H1 (cell line): ENCODE measurements around the gene CHAD. TPM values are rescaled to one million over a fixed set of nuclear protein-coding genes. Genes with fewer than 3 reads are reported as not detected.

Experiments used
- CTCF ChIA-PET: fragments of 300-600 bp; sonication (Branson Sonifier 250); formaldehyde crosslinking; loops from one replicate; lab custom pipeline; 2021; ENCODE audit not compliant: partially characterized antibody; lab: Charles Lee
- POLR2A ChIA-PET: fragments of 300-600 bp; sonication (Branson Sonifier 250); formaldehyde crosslinking; loops from one replicate; lab custom pipeline; 2021; ENCODE audit warnings: inconsistent platforms; ENCODE audit not compliant: partially characterized antibody; lab: Charles Lee
- DNase-seq, 2 experiments: peaks; one replicate each; pipeline versions ENCODE4 v3.0.0 to v3.0.0-alpha.2; 2010 to 2022; ENCODE audit warnings: low spot score in 2 of 2, low read depth in 1 of 2, mixed read lengths in 1 of 2
- FAIRE-seq: peaks from 2 replicates; lab custom pipeline; 2011; peaks lifted over from hg19 to GRCh38; lab: Jason Lieb, UNC
- H2AFZ ChIP-seq: 2 replicates; pipeline ENCODE4 v1.8.1; 2012; ENCODE audit warnings: low read length, inconsistent platforms
- H2AK5ac ChIP-seq: 2 replicates; pipeline ENCODE4 v1.6.1; 2013; ENCODE audit warnings: low read depth, low read length
- H2BK120ac ChIP-seq: replicated peaks from 2 replicates; pipeline ENCODE3; 2013; ENCODE audit warnings: low read depth, low read length, inconsistent platforms
- H2BK12ac ChIP-seq: 2 replicates; pipeline ENCODE4 v1.6.1; 2013; ENCODE audit warnings: low read depth, low read length
- H2BK15ac ChIP-seq: 2 replicates; pipeline ENCODE4 v1.6.1; 2013; ENCODE audit warnings: low read length
- H2BK20ac ChIP-seq: 2 replicates; pipeline ENCODE4 v1.6.1; 2013; ENCODE audit warnings: low read length
- H2BK5ac ChIP-seq: 2 replicates; pipeline ENCODE4 v1.6.1; 2013; ENCODE audit warnings: low read depth, low read length
- H3K14ac ChIP-seq: 2 replicates; pipeline ENCODE4 v1.6.1; 2013; ENCODE audit warnings: inconsistent platforms; ENCODE audit not compliant: insufficient read length
- H3K18ac ChIP-seq: 2 replicates; pipeline ENCODE4 v1.6.1; 2013; ENCODE audit warnings: low read length; ENCODE audit errors: extremely low read depth
- H3K23ac ChIP-seq: 2 replicates; pipeline ENCODE4 v1.6.1; 2013; ENCODE audit warnings: inconsistent platforms; ENCODE audit not compliant: insufficient read length
- H3K23me2 ChIP-seq: 2 replicates; pipeline ENCODE4 v1.6.1; 2013; ENCODE audit warnings: low read depth, low read length
- H3K27ac ChIP-seq: 2 replicates; pipeline ENCODE4 v1.6.1; 2011; ENCODE audit warnings: low read depth, low read length, inconsistent platforms
- H3K27me3 ChIP-seq, 4 experiments: replicated peaks in 1 of 4; 1 replicate in 1 of 4; 2 replicates in 3 of 4; pipeline versions ENCODE4 v1.6.1 to v1.8.1; 2011 to 2013; ENCODE audit warnings: low read length in 3 of 4, mild to moderate bottlenecking in 3 of 4, inconsistent platforms in 2 of 4, mixed read lengths in 2 of 4, moderate library complexity in 1 of 4; ENCODE audit not compliant: control insufficient read depth in 3 of 4, insufficient read depth in 3 of 4; ENCODE audit errors: extremely low read depth in 1 of 4
- H3K36me3 ChIP-seq, 4 experiments: 2 replicates each; pipeline versions ENCODE4 v1.6.1 to v1.8.1; 2011 to 2013; ENCODE audit warnings: mild to moderate bottlenecking in 4 of 4, low read length in 3 of 4, moderate library complexity in 2 of 4, control low read depth in 1 of 4, inconsistent platforms in 1 of 4; ENCODE audit not compliant: insufficient read depth in 4 of 4, control insufficient read depth in 2 of 4
- H3K4ac ChIP-seq: replicated peaks from 2 replicates; pipeline ENCODE3; 2013; ENCODE audit warnings: low read length, low read depth, mixed read lengths, inconsistent platforms; ENCODE audit not compliant: insufficient read length
- H3K4me1 ChIP-seq, 4 experiments: replicated peaks in 1 of 4; 1 replicate in 1 of 4; 2 replicates in 3 of 4; pipeline versions ENCODE4 v1.6.1 to v1.8.1; 2011 to 2013; ENCODE audit warnings: low read length in 3 of 4, inconsistent platforms in 2 of 4, mixed read lengths in 1 of 4; ENCODE audit not compliant: insufficient read depth in 4 of 4, control insufficient read depth in 3 of 4
- H3K4me2 ChIP-seq, 2 experiments: 2 replicates each; pipeline versions ENCODE4 v1.6.1 to v1.8.1; 2011 to 2013; ENCODE audit warnings: low read depth in 2 of 2, low read length in 2 of 2, control low read depth in 1 of 2, inconsistent platforms in 1 of 2, mild to moderate bottlenecking in 1 of 2; ENCODE audit not compliant: insufficient read depth in 1 of 2
- H3K4me3 ChIP-seq, 4 experiments: fragments of 200-600, 300-600 bp in 1 of 4; sonication (generic), shearing (Covaris generic), sonication (Bioruptor Twin) in 1 of 4; 2 replicates each; pipeline versions ENCODE4 v1.5.1 to v1.8.1; 2011 to 2016; ENCODE audit warnings: low read length in 4 of 4, low read depth in 3 of 4, control low read depth in 2 of 4, inconsistent platforms in 2 of 4, mild to moderate bottlenecking in 2 of 4, mixed read lengths in 1 of 4, moderate library complexity in 1 of 4; ENCODE audit not compliant: insufficient read depth in 2 of 4; ENCODE audit errors: extremely low read depth in 1 of 4
- H3K56ac ChIP-seq: replicated peaks from 2 replicates; pipeline ENCODE3; 2013; ENCODE audit warnings: low read depth, mild to moderate bottlenecking, mixed read lengths, low read length, inconsistent platforms; ENCODE audit not compliant: insufficient read length
- H3K79me1 ChIP-seq: 2 replicates; pipeline ENCODE4 v1.6.1; 2013; ENCODE audit warnings: low read depth, low read length, control low read depth
- H3K79me2 ChIP-seq, 2 experiments: 2 replicates each; pipeline versions ENCODE4 v1.6.1 to v1.8.1; 2012 to 2013; ENCODE audit warnings: low read length in 2 of 2, mild to moderate bottlenecking in 2 of 2, inconsistent platforms in 1 of 2; ENCODE audit not compliant: insufficient read depth in 2 of 2, control insufficient read depth in 1 of 2
- H3K9ac ChIP-seq, 4 experiments: replicated peaks in 1 of 4; 1 replicate in 1 of 4; 2 replicates in 3 of 4; pipeline versions ENCODE4 v1.6.1 to v1.8.1; 2011 to 2013; ENCODE audit warnings: low read depth in 3 of 4, low read length in 3 of 4, control low read depth in 2 of 4, mild to moderate bottlenecking in 2 of 4, moderate library complexity in 2 of 4, inconsistent platforms in 1 of 4; ENCODE audit errors: extremely low read depth in 1 of 4
- H3K9me3 ChIP-seq, 2 experiments: 2 replicates each; pipeline versions ENCODE4 v1.6.1 to v1.8.1; 2012 to 2013; ENCODE audit warnings: mild to moderate bottlenecking in 2 of 2, moderate library complexity in 2 of 2, control low read depth in 1 of 2, inconsistent platforms in 1 of 2, low read depth in 1 of 2, low read length in 1 of 2, mixed read lengths in 1 of 2; ENCODE audit not compliant: insufficient read depth in 2 of 2
- H4K20me1 ChIP-seq, 2 experiments: replicated peaks in 1 of 2; 2 replicates each; pipeline versions ENCODE3 to v1.8.1; 2011 to 2013; ENCODE audit warnings: inconsistent platforms in 2 of 2, low read length in 2 of 2, mild to moderate bottlenecking in 1 of 2; ENCODE audit not compliant: insufficient read depth in 2 of 2, control insufficient read depth in 1 of 2
- H4K5ac ChIP-seq: 2 replicates; pipeline ENCODE4 v1.6.1; 2013; ENCODE audit warnings: low read length, low read depth, mixed read lengths, inconsistent platforms; ENCODE audit not compliant: insufficient read length
- H4K8ac ChIP-seq: 2 replicates; pipeline ENCODE4 v1.8.0; 2013; ENCODE audit warnings: mild to moderate bottlenecking, moderate library complexity, low read length, inconsistent platforms; ENCODE audit not compliant: insufficient read depth; ENCODE audit errors: extremely low read depth
- H4K91ac ChIP-seq: replicated peaks from 2 replicates; pipeline ENCODE3; 2013; ENCODE audit warnings: low read length, mixed read lengths, inconsistent platforms; ENCODE audit not compliant: insufficient read length
- ASH2L ChIP-seq: fragments of 200-600, 300-600 bp; sonication (generic); IDR thresholded peaks from one replicate; pipeline ENCODE4 v1.7.1; 2017; ENCODE audit warnings: low read length
- CHD1 ChIP-seq: IDR thresholded peaks from 2 replicates; pipeline ENCODE4 v1.6.1; 2012; ENCODE audit warnings: low read depth, low read length, improper control_type of control experiment
- CTBP2 ChIP-seq: IDR thresholded peaks from 2 replicates; pipeline ENCODE4 v1.7.0; 2011; ENCODE audit warnings: borderline replicate concordance, mild to moderate bottlenecking, moderate library complexity, mixed read lengths, low read length; ENCODE audit not compliant: insufficient read depth, insufficient read length
- CTCF ChIP-seq, 3 experiments: IDR thresholded peaks; 1 replicate in 2 of 3; 2 replicates in 1 of 3; pipeline versions ENCODE4 v1.5.1 to v1.6.1; 2011; ENCODE audit warnings: low read length in 3 of 3, mild to moderate bottlenecking in 3 of 3, inconsistent platforms in 2 of 3, low read depth in 1 of 3, moderate library complexity in 1 of 3; ENCODE audit not compliant: insufficient read depth in 1 of 3; ENCODE audit errors: control extremely low read depth in 1 of 3
- KDM1A ChIP-seq: fragments of 200-600, 300-600 bp; sonication (generic); IDR thresholded peaks from 2 replicates; pipeline ENCODE4 v1.7.1; 2016; ENCODE audit warnings: mild to moderate bottlenecking, low read length, borderline replicate concordance
- KDM4A ChIP-seq: IDR thresholded peaks from one replicate; pipeline ENCODE4 v1.7.1; 2012; ENCODE audit warnings: low read depth, mild to moderate bottlenecking, moderate library complexity, low read length, inconsistent platforms; ENCODE audit not compliant: severe bottlenecking
- MAX ChIP-seq: IDR thresholded peaks from 2 replicates; pipeline ENCODE4 v1.6.1; 2012; ENCODE audit warnings: inconsistent platforms
- NRF1 ChIP-seq: IDR thresholded peaks from 2 replicates; pipeline ENCODE4 v1.6.1; 2011; ENCODE audit warnings: mild to moderate bottlenecking, low read depth, low read length, improper control_type of control experiment
- RXRA ChIP-seq: IDR thresholded peaks from 2 replicates; pipeline ENCODE4 v1.6.1; 2011; ENCODE audit warnings: low read depth, mild to moderate bottlenecking, low read length, moderate library complexity; ENCODE audit not compliant: insufficient read depth
- ZNF274 ChIP-seq: IDR thresholded peaks from 2 replicates; pipeline ENCODE4 v1.7.0; 2012; ENCODE audit warnings: low read length, borderline replicate concordance; ENCODE audit errors: extremely low read depth
- WGBS, 2 experiments: shearing (Covaris generic) in 1 of 2; methylation state at CpG; one replicate each; pipeline versions ENCODE4 v1.1.6 to v1.1.7; 2013 to 2015; ENCODE audit warnings: low lambda C conversion rate in 2 of 2, mixed read lengths in 2 of 2, inconsistent platforms in 1 of 2, low coverage in 1 of 2, missing lambda C conversion rate in 1 of 2; ENCODE audit not compliant: insufficient replicate concordance in 2 of 2, insufficient coverage in 1 of 2, insufficient read length in 1 of 2; ENCODE audit errors: extremely low coverage in 1 of 2, missing lambda C conversion rate in 1 of 2; 5-methylcytosine and 5-hydroxymethylcytosine counted together
- polyA plus RNA-seq, 7 experiments: library from polyadenylated mRNA; depleted of rRNA in 3 of 7; stranded (reverse) in 5 of 7; unstranded in 2 of 7; fragments of >200 nt in 5 of 7; fragments of 200-250 nt in 2 of 7; gene quantifications; 1 replicate in 5 of 7; 2 replicates in 1 of 7; 4 replicates in 1 of 7; pipeline versions ENCODE4 v1.2.1 to v1.2.3, GENCODE V29; 2011 to 2013; ENCODE audit warnings: missing spikeins in 2 of 7, mixed read lengths in 2 of 7
- total RNA-seq: library from RNA; stranded (reverse); fragmentation: NEBNext Ultra II Directional; extraction: Animal tissue kit (Norgen Biotek cat#: 25700); gene quantifications from 2 replicates; pipeline ENCODE4 v1.2.1, GENCODE V29; 2021

The CHAD gene
- total and polyA plus RNA-seq, 2 of the 8 experiments (the other 6 are each of a cell fraction or from before 2014, with no cell fraction given): 0.03 TPM; not detected in 1

- H3K79me2 ChIP-seq: no peaks in the 10 kb centered on the region
- H4K20me1 ChIP-seq: peaks cover 0 to 3% of the 10 kb centered on the region in 2 experiments
- FAIRE-seq (no peak), DNase-seq (no peak)
- H2BK20ac ChIP-seq: no peak overlapping the region
- no peak overlapping the region for H3K4me3 ChIP-seq
- no peak overlapping the region for H4K5ac ChIP-seq
- no peak overlapping the region for H2BK12ac ChIP-seq
- H2BK5ac ChIP-seq: no peak overlapping the region
- H3K14ac ChIP-seq: no peak overlapping the region
- H3K4me2 ChIP-seq: no peak overlapping the region
- H2AFZ ChIP-seq: 0 out of 2 replicates have a peak overlapping the region, but pooled peaks have one; percentile 66
- peaks cover 5 to 15% (median 10%) of the 10 kb centered on the region in 4 experiments for H3K4me1 ChIP-seq
- H3K27ac ChIP-seq: no peak overlapping the region
- no peak overlapping the region for H3K9ac ChIP-seq
- H3K4ac ChIP-seq: no peak overlapping the region
- H3K79me1 ChIP-seq: no peaks in the 10 kb centered on the region
- H3K18ac ChIP-seq: no peak overlapping the region
- H3K56ac ChIP-seq: no peak overlapping the region
- no peak overlapping the region for H2BK15ac ChIP-seq
- H4K8ac ChIP-seq: no peak overlapping the region; the same call in 1 of the 2 replicates
- no peak overlapping the region for H2BK120ac ChIP-seq
- no peak overlapping the region for H4K91ac ChIP-seq
- H3K23ac ChIP-seq: no peak overlapping the region
- H3K36me3 ChIP-seq: no peaks in the 10 kb centered on the region
- ChIA-PET CTCF (interaction anchor here (0.8 to 8.3 kb wide), 12 partner anchors 11 to 309 kb away, joined by 3 to 116 read pairs (median 3); partner anchors contain the start of genes EPN3 and RSAD1), POLR2A (interaction anchor here (1.1 to 1.2 kb wide), 3 partner anchors 9 to 28 kb away, joined by 3 to 4 read pairs (median 4); no protein-coding TSS in a partner anchor)
- no peaks in the 10 kb centered on the region for H3K9me3 ChIP-seq
- no peak for TF ChIP-seq KDM4A
- TF ChIP-seq NRF1: no peak
- no peak for TF ChIP-seq ASH2L
- TF ChIP-seq CHD1: no peak
- TF ChIP-seq ZNF274: no peak
- no peak for TF ChIP-seq CTBP2
- no peak for TF ChIP-seq CTCF (IDR thresholded peaks at IDR 0.05; ENCODE audit: control extremely low read depth in 1 of 3, insufficient read depth in 1 of 3, low read depth in 1 of 3, low read length in 3 of 3)
- TF ChIP-seq RXRA: no peak
- no peak for TF ChIP-seq MAX
- TF ChIP-seq KDM1A: no peak
- no peaks in the 10 kb centered on the region; a peak in 1 of 7 replicates for H3K27me3 ChIP-seq
- H2AK5ac ChIP-seq: no peak overlapping the region
- 76% methylated on average over 7 of the region's 7 CpGs; no CpG with 5 or more reads in 1 of the 2 experiments for WGBS, 2 experiments
- peaks cover 3% of the 10 kb centered on the region; the same call in 1 of the 2 replicates for H3K23me2 ChIP-seq
Measured at GRCh38 chr17:50505591-50506130, 37.0 kb upstream of the CHAD start.
